CD4-positive, alpha-beta T cell (primary cell): ENCODE data around the gene LBP. TPM values are rescaled to one million over a fixed set of nuclear protein-coding genes. Genes with fewer than 3 reads are reported as not detected.

ENCODE experiments used
- ATAC-seq: fragments of 200-7000 bp; cut with Tn5 transposase; one replicate; pipeline ENCODE4 v1.10.0; 2022; ENCODE audit warnings: mild to moderate bottlenecking; ENCODE audit not compliant: poor library complexity
- CTCF ChIA-PET: fragments of 350-600 bp; sonication (Branson Sonifier 250); formaldehyde crosslinking; loops from one replicate; lab custom pipeline; 2021; ENCODE audit warnings: antibody characterized with exemption, inconsistent platforms; lab: Charles Lee
- POLR2A ChIA-PET: fragments of 350-600 bp; sonication (Branson Sonifier 250); formaldehyde crosslinking; loops from one replicate; lab custom pipeline; 2021; ENCODE audit warnings: antibody characterized with exemption, inconsistent platforms; lab: Charles Lee
- DNase-seq, 14 experiments: peaks; one replicate each; pipeline ENCODE4 v3.0.0-alpha.2; 2013 to 2020; ENCODE audit warnings: mixed read lengths in 2 of 14
- H3K27ac ChIP-seq, 2 donors: one replicate each; pipeline versions ENCODE4 v1.5.1 to v1.7.0; 2013; ENCODE audit warnings: low read length in 2 of 2, low read depth in 1 of 2, mild to moderate bottlenecking in 1 of 2
- H3K27me3 ChIP-seq, 2 experiments: 1 replicate in 1 of 2; 2 replicates in 1 of 2; pipeline versions ENCODE4 v1.6.1 to v1.7.0; 2013; ENCODE audit warnings: low read length in 2 of 2, control low read depth in 1 of 2, mild to moderate bottlenecking in 1 of 2, moderate library complexity in 1 of 2; ENCODE audit not compliant: insufficient read depth in 2 of 2, control insufficient read depth in 1 of 2
- H3K36me3 ChIP-seq: one replicate; pipeline ENCODE4 v1.6.1; 2013; ENCODE audit warnings: low read length, control low read depth; ENCODE audit not compliant: insufficient read depth
- H3K4me1 ChIP-seq: one replicate; pipeline ENCODE4 v1.6.1; 2013; ENCODE audit warnings: low read length, control low read depth; ENCODE audit not compliant: insufficient read depth
- H3K4me3 ChIP-seq: one replicate; pipeline ENCODE4 v1.5.1; 2013; ENCODE audit warnings: mild to moderate bottlenecking, low read length, moderate library complexity
- H3K9me3 ChIP-seq, 2 experiments: 1 replicate in 1 of 2; 2 replicates in 1 of 2; pipeline versions ENCODE4 v1.6.1 to v1.7.0; 2013; ENCODE audit warnings: low read length in 2 of 2, mild to moderate bottlenecking in 2 of 2, control low read depth in 1 of 2, moderate library complexity in 1 of 2; ENCODE audit not compliant: control insufficient read depth in 1 of 2, insufficient read depth in 1 of 2
- H3K27ac Mint-ChIP-seq: one replicate; pipeline ENCODE4 v1.8.0; 2020; ENCODE audit warnings: mixed read lengths
- H3K27me3 Mint-ChIP-seq: one replicate; pipeline ENCODE4 v1.8.0; 2021; ENCODE audit warnings: mixed read lengths
- H3K36me3 Mint-ChIP-seq: one replicate; pipeline ENCODE4 v1.8.0; 2021; ENCODE audit warnings: low read depth, mixed read lengths
- H3K4me1 Mint-ChIP-seq: one replicate; pipeline ENCODE4 v1.8.0; 2021; ENCODE audit warnings: low read depth, mixed read lengths
- H3K4me3 Mint-ChIP-seq: one replicate; pipeline ENCODE4 v1.8.0; 2020; ENCODE audit warnings: mild to moderate bottlenecking, mixed read lengths
- H3K9me3 Mint-ChIP-seq: one replicate; pipeline ENCODE4 v1.8.0; 2020; ENCODE audit warnings: mixed read lengths
- intact Hi-C, 2 experiments: fragments of 100-400 bp; cut with DNase I in 1 of 2; cut with micrococcal nuclease in 1 of 2; formaldehyde crosslinking; loops; one replicate each; pipeline versions ENCODE4 v1.15.1 to v1.9.0; 2023 to 2025; cut with DNase I, micrococcal nuclease
- total RNA-seq, 174 experiments: library from RNA in 2 of 174; stranded (reverse) in 2 of 174; gene quantifications; one replicate each; pipeline ENCODE4 v1.2.3 and lab custom pipeline; 2021 to 2026
- TF ChIP-seq, protein P1 (sequence below): fragments of 200-600 bp; IDR thresholded peaks from one replicate; pipeline ENCODE4 v1.8.0; 2022; ENCODE audit warnings: antibody characterized with exemption, mild to moderate bottlenecking

Gene LBP
- total RNA-seq, 2 experiments from 2014 or later = not detected

GRCh38 chr20:38342713-38343310 is 3.5 kb upstream of the LBP start:
- TF ChIP-seq, protein P1, sequence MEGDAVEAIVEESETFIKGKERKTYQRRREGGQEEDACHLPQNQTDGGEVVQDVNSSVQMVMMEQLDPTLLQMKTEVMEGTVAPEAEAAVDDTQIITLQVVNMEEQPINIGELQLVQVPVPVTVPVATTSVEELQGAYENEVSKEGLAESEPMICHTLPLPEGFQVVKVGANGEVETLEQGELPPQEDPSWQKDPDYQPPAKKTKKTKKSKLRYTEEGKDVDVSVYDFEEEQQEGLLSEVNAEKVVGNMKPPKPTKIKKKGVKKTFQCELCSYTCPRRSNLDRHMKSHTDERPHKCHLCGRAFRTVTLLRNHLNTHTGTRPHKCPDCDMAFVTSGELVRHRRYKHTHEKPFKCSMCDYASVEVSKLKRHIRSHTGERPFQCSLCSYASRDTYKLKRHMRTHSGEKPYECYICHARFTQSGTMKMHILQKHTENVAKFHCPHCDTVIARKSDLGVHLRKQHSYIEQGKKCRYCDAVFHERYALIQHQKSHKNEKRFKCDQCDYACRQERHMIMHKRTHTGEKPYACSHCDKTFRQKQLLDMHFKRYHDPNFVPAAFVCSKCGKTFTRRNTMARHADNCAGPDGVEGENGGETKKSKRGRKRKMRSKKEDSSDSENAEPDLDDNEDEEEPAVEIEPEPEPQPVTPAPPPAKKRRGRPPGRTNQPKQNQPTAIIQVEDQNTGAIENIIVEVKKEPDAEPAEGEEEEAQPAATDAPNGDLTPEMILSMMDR = no peak
- no peak overlapping the region for H3K27ac ChIP-seq
- peaks cover 2 to 3% of the 10 kb centered on the region in 2 experiments for H3K27me3 ChIP-seq
- peaks cover 12% of the 10 kb centered on the region for H3K27me3 Mint-ChIP-seq
- H3K4me1 ChIP-seq = no peaks in the 10 kb centered on the region
- no peak overlapping the region for H3K27ac Mint-ChIP-seq
- no peak for DNase-seq
- no peaks in the 10 kb centered on the region for H3K36me3 ChIP-seq
- no peaks in the 10 kb centered on the region for H3K9me3 Mint-ChIP-seq
- no peaks in the 10 kb centered on the region for H3K36me3 Mint-ChIP-seq
- H3K9me3 ChIP-seq = peaks cover 4% of the 10 kb centered on the region in 2 experiments
- no peak for ATAC-seq
- no peaks in the 10 kb centered on the region for H3K4me1 Mint-ChIP-seq
- no peak overlapping the region for H3K4me3 ChIP-seq
- H3K4me3 Mint-ChIP-seq = no peak overlapping the region
- CTCF ChIA-PET = no interaction called here
- POLR2A ChIA-PET = no interaction called here
- intact Hi-C loops = no loop called here

DNA sequence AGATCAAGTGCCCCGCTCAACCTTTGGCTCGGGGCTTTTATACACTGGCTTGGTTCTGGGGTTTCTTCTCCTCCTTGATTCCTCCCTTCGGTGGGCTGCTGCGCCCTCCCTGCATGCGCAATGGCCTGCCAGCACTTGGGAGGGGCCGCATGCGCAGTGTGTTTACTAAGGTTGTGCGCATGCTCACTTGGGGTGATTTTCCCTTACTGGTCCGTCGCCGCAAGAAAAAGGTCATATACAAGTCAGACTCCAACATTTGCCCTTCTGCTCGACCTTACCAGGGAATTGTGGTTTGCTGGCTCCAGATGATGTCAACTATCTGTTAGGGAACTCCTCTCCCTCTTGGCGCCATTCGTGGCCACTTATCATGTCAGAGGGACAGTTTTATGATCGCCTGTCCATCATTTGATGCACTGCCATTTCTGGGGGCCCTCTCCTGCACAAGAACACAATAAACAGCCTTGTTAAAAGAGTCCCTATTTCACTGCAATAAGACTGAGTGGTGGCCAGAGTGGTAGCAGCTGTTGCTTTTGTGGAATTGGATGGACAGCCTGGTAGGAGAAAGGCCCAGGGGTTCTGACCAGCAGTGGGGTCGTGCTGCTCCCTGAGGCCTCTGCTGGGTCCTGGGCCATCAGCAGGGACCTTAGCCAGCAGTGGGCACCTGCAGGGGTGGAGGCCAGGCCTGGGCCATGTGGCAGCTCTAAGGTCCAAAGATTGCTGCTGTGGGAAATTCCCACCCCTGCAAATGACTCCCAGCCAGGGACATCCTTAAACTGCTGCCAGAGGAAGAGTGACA is 2.8 kb upstream of the LBP start:
- H3K4me3 Mint-ChIP-seq = no peak overlapping the region

GRCh38 chr20:38344107-38344701 is 2.1 kb upstream of the LBP start:
- TF ChIP-seq, protein P1 = no peak

More for the DNA sequence above, 2.8 kb upstream of the LBP start:
- no peaks in the 10 kb centered on the region for H3K9me3 ChIP-seq
- H3K27me3 ChIP-seq = peaks cover 0 to 2% of the 10 kb centered on the region in 2 experiments
- TF ChIP-seq, protein P1 = no peak
- ChIA-PET POLR2A (no interaction called here), CTCF (no interaction called here)
- no peaks in the 10 kb centered on the region for H3K36me3 ChIP-seq
- H3K4me3 ChIP-seq = no peak overlapping the region
- no peak overlapping the region for H3K27ac ChIP-seq
- intact Hi-C loops = no loop called here
- H3K4me1 ChIP-seq = no peaks in the 10 kb centered on the region
- Mint-ChIP-seq H3K36me3 (no peaks in the 10 kb centered on the region), H3K4me1 (no peaks in the 10 kb centered on the region), H3K27me3 (peaks cover 6% of the 10 kb centered on the region), H3K9me3 (no peaks in the 10 kb centered on the region), H3K27ac (no peak overlapping the region)
- DNase-seq (no peak), ATAC-seq (no peak)

More at GRCh38 chr20:38344107-38344701, 2.1 kb upstream of the LBP start:
- Mint-ChIP-seq H3K36me3 (no peaks in the 10 kb centered on the region), H3K27me3 (peaks cover 6% of the 10 kb centered on the region), H3K9me3 (no peaks in the 10 kb centered on the region), H3K27ac (no peak overlapping the region), H3K4me3 (no peak overlapping the region), H3K4me1 (no peaks in the 10 kb centered on the region)
- CTCF ChIA-PET = no interaction called here
- no peak overlapping the region for H3K27ac ChIP-seq
- peaks cover 0 to 2% of the 10 kb centered on the region in 2 experiments for H3K27me3 ChIP-seq
- DNase-seq (no peak), ATAC-seq (no peak)
- no peak overlapping the region for H3K4me3 ChIP-seq
- H3K4me1 ChIP-seq = no peaks in the 10 kb centered on the region
- intact Hi-C loops = no loop called here
- POLR2A ChIA-PET = no interaction called here
- no peaks in the 10 kb centered on the region for H3K9me3 ChIP-seq
- no peaks in the 10 kb centered on the region for H3K36me3 ChIP-seq
